Body of pancreas (tissue), 4 donors: ENCODE data around the gene BRAP.

ENCODE experiments used
- CTCF ChIP-seq, 7 experiments: fragments of 450-650 bp in 4 of 7; fragments of 200-600 bp in 3 of 7; sonication (generic) in 3 of 7; IDR thresholded peaks; one replicate each; pipeline ENCODE4 v1.5.1; 2016 to 2019; ENCODE audit warnings: antibody characterized with exemption in 7 of 7
- POLR2A ChIP-seq, 3 donors: fragments of 450-650 bp; IDR thresholded peaks; one replicate each; pipeline ENCODE4 v1.6.1; 2016; ENCODE audit warnings: antibody characterized with exemption in 3 of 3, mild to moderate bottlenecking in 2 of 3

- TF ChIP-seq CTCF (IDR thresholded peaks at IDR 0.05) (no peak), POLR2A (IDR thresholded peaks at IDR 0.05) (no peak)
Observed at GRCh38 chr12:111677186-111677585, 8.6 kb downstream of the BRAP start.
